H1 (cell line): ENCODE results near the gene RERE. TPM values are rescaled to one million over a fixed set of nuclear protein-coding genes. Genes with fewer than 3 reads are reported as not detected.
A peak's percentile ranks its signal among the peaks of the same experiment; 100 is the strongest.

Source experiments
- CTCF ChIA-PET: fragments of 300-600 bp; sonication (Branson Sonifier 250); formaldehyde crosslinking; loops from one replicate; lab custom pipeline; 2021; ENCODE audit not compliant: partially characterized antibody; lab: Charles Lee
- POLR2A ChIA-PET: fragments of 300-600 bp; sonication (Branson Sonifier 250); formaldehyde crosslinking; loops from one replicate; lab custom pipeline; 2021; ENCODE audit warnings: inconsistent platforms; ENCODE audit not compliant: partially characterized antibody; lab: Charles Lee
- DNase-seq, 2 experiments: peaks; one replicate each; pipeline versions ENCODE4 v3.0.0 to v3.0.0-alpha.2; 2010 to 2022; ENCODE audit warnings: low spot score in 2 of 2, low read depth in 1 of 2, mixed read lengths in 1 of 2
- FAIRE-seq: peaks from 2 replicates; lab custom pipeline; 2011; peaks lifted over from hg19 to GRCh38; lab: Jason Lieb, UNC
- H2AFZ ChIP-seq: 2 replicates; pipeline ENCODE4 v1.8.1; 2012; ENCODE audit warnings: low read length, inconsistent platforms
- H2AK5ac ChIP-seq: 2 replicates; pipeline ENCODE4 v1.6.1; 2013; ENCODE audit warnings: low read depth, low read length
- H2BK120ac ChIP-seq: replicated peaks from 2 replicates; pipeline ENCODE3; 2013; ENCODE audit warnings: low read depth, low read length, inconsistent platforms
- H2BK12ac ChIP-seq: 2 replicates; pipeline ENCODE4 v1.6.1; 2013; ENCODE audit warnings: low read depth, low read length
- H2BK15ac ChIP-seq: 2 replicates; pipeline ENCODE4 v1.6.1; 2013; ENCODE audit warnings: low read length
- H2BK20ac ChIP-seq: 2 replicates; pipeline ENCODE4 v1.6.1; 2013; ENCODE audit warnings: low read length
- H2BK5ac ChIP-seq: 2 replicates; pipeline ENCODE4 v1.6.1; 2013; ENCODE audit warnings: low read depth, low read length
- H3K14ac ChIP-seq: 2 replicates; pipeline ENCODE4 v1.6.1; 2013; ENCODE audit warnings: inconsistent platforms; ENCODE audit not compliant: insufficient read length
- H3K18ac ChIP-seq: 2 replicates; pipeline ENCODE4 v1.6.1; 2013; ENCODE audit warnings: low read length; ENCODE audit errors: extremely low read depth
- H3K23ac ChIP-seq: 2 replicates; pipeline ENCODE4 v1.6.1; 2013; ENCODE audit warnings: inconsistent platforms; ENCODE audit not compliant: insufficient read length
- H3K23me2 ChIP-seq: 2 replicates; pipeline ENCODE4 v1.6.1; 2013; ENCODE audit warnings: low read depth, low read length
- H3K27ac ChIP-seq: 2 replicates; pipeline ENCODE4 v1.6.1; 2011; ENCODE audit warnings: low read depth, low read length, inconsistent platforms
- H3K27me3 ChIP-seq, 4 experiments: replicated peaks in 1 of 4; 1 replicate in 1 of 4; 2 replicates in 3 of 4; pipeline versions ENCODE4 v1.6.1 to v1.8.1; 2011 to 2013; ENCODE audit warnings: low read length in 3 of 4, mild to moderate bottlenecking in 3 of 4, inconsistent platforms in 2 of 4, mixed read lengths in 2 of 4, moderate library complexity in 1 of 4; ENCODE audit not compliant: control insufficient read depth in 3 of 4, insufficient read depth in 3 of 4; ENCODE audit errors: extremely low read depth in 1 of 4
- H3K36me3 ChIP-seq, 4 experiments: 2 replicates each; pipeline versions ENCODE4 v1.6.1 to v1.8.1; 2011 to 2013; ENCODE audit warnings: mild to moderate bottlenecking in 4 of 4, low read length in 3 of 4, moderate library complexity in 2 of 4, control low read depth in 1 of 4, inconsistent platforms in 1 of 4; ENCODE audit not compliant: insufficient read depth in 4 of 4, control insufficient read depth in 2 of 4
- H3K4ac ChIP-seq: replicated peaks from 2 replicates; pipeline ENCODE3; 2013; ENCODE audit warnings: low read length, low read depth, mixed read lengths, inconsistent platforms; ENCODE audit not compliant: insufficient read length
- H3K4me1 ChIP-seq, 4 experiments: replicated peaks in 1 of 4; 1 replicate in 1 of 4; 2 replicates in 3 of 4; pipeline versions ENCODE4 v1.6.1 to v1.8.1; 2011 to 2013; ENCODE audit warnings: low read length in 3 of 4, inconsistent platforms in 2 of 4, mixed read lengths in 1 of 4; ENCODE audit not compliant: insufficient read depth in 4 of 4, control insufficient read depth in 3 of 4
- H3K4me2 ChIP-seq, 2 experiments: 2 replicates each; pipeline versions ENCODE4 v1.6.1 to v1.8.1; 2011 to 2013; ENCODE audit warnings: low read depth in 2 of 2, low read length in 2 of 2, control low read depth in 1 of 2, inconsistent platforms in 1 of 2, mild to moderate bottlenecking in 1 of 2; ENCODE audit not compliant: insufficient read depth in 1 of 2
- H3K4me3 ChIP-seq, 4 experiments: fragments of 200-600, 300-600 bp in 1 of 4; sonication (generic), shearing (Covaris generic), sonication (Bioruptor Twin) in 1 of 4; 2 replicates each; pipeline versions ENCODE4 v1.5.1 to v1.8.1; 2011 to 2016; ENCODE audit warnings: low read length in 4 of 4, low read depth in 3 of 4, control low read depth in 2 of 4, inconsistent platforms in 2 of 4, mild to moderate bottlenecking in 2 of 4, mixed read lengths in 1 of 4, moderate library complexity in 1 of 4; ENCODE audit not compliant: insufficient read depth in 2 of 4; ENCODE audit errors: extremely low read depth in 1 of 4
- H3K56ac ChIP-seq: replicated peaks from 2 replicates; pipeline ENCODE3; 2013; ENCODE audit warnings: low read depth, mild to moderate bottlenecking, mixed read lengths, low read length, inconsistent platforms; ENCODE audit not compliant: insufficient read length
- H3K79me1 ChIP-seq: 2 replicates; pipeline ENCODE4 v1.6.1; 2013; ENCODE audit warnings: low read depth, low read length, control low read depth
- H3K79me2 ChIP-seq, 2 experiments: 2 replicates each; pipeline versions ENCODE4 v1.6.1 to v1.8.1; 2012 to 2013; ENCODE audit warnings: low read length in 2 of 2, mild to moderate bottlenecking in 2 of 2, inconsistent platforms in 1 of 2; ENCODE audit not compliant: insufficient read depth in 2 of 2, control insufficient read depth in 1 of 2
- H3K9ac ChIP-seq, 4 experiments: replicated peaks in 1 of 4; 1 replicate in 1 of 4; 2 replicates in 3 of 4; pipeline versions ENCODE4 v1.6.1 to v1.8.1; 2011 to 2013; ENCODE audit warnings: low read depth in 3 of 4, low read length in 3 of 4, control low read depth in 2 of 4, mild to moderate bottlenecking in 2 of 4, moderate library complexity in 2 of 4, inconsistent platforms in 1 of 4; ENCODE audit errors: extremely low read depth in 1 of 4
- H3K9me3 ChIP-seq, 2 experiments: 2 replicates each; pipeline versions ENCODE4 v1.6.1 to v1.8.1; 2012 to 2013; ENCODE audit warnings: mild to moderate bottlenecking in 2 of 2, moderate library complexity in 2 of 2, control low read depth in 1 of 2, inconsistent platforms in 1 of 2, low read depth in 1 of 2, low read length in 1 of 2, mixed read lengths in 1 of 2; ENCODE audit not compliant: insufficient read depth in 2 of 2
- H4K20me1 ChIP-seq, 2 experiments: replicated peaks in 1 of 2; 2 replicates each; pipeline versions ENCODE3 to v1.8.1; 2011 to 2013; ENCODE audit warnings: inconsistent platforms in 2 of 2, low read length in 2 of 2, mild to moderate bottlenecking in 1 of 2; ENCODE audit not compliant: insufficient read depth in 2 of 2, control insufficient read depth in 1 of 2
- H4K5ac ChIP-seq: 2 replicates; pipeline ENCODE4 v1.6.1; 2013; ENCODE audit warnings: low read length, low read depth, mixed read lengths, inconsistent platforms; ENCODE audit not compliant: insufficient read length
- H4K8ac ChIP-seq: 2 replicates; pipeline ENCODE4 v1.8.0; 2013; ENCODE audit warnings: mild to moderate bottlenecking, moderate library complexity, low read length, inconsistent platforms; ENCODE audit not compliant: insufficient read depth; ENCODE audit errors: extremely low read depth
- H4K91ac ChIP-seq: replicated peaks from 2 replicates; pipeline ENCODE3; 2013; ENCODE audit warnings: low read length, mixed read lengths, inconsistent platforms; ENCODE audit not compliant: insufficient read length
- BCL11A ChIP-seq, 2 experiments: IDR thresholded peaks; one replicate each; pipeline ENCODE4 v1.6.1; 2011; ENCODE audit warnings: low read depth in 2 of 2, low read length in 2 of 2, mild to moderate bottlenecking in 2 of 2
- SIRT6 ChIP-seq: IDR thresholded peaks from one replicate; pipeline ENCODE4 v1.7.1; 2012; ENCODE audit warnings: low read length, inconsistent platforms
- WGBS, 2 experiments: shearing (Covaris generic) in 1 of 2; methylation state at CpG; one replicate each; pipeline versions ENCODE4 v1.1.6 to v1.1.7; 2013 to 2015; ENCODE audit warnings: low lambda C conversion rate in 2 of 2, mixed read lengths in 2 of 2, inconsistent platforms in 1 of 2, low coverage in 1 of 2, missing lambda C conversion rate in 1 of 2; ENCODE audit not compliant: insufficient replicate concordance in 2 of 2, insufficient coverage in 1 of 2, insufficient read length in 1 of 2; ENCODE audit errors: extremely low coverage in 1 of 2, missing lambda C conversion rate in 1 of 2; 5-methylcytosine and 5-hydroxymethylcytosine counted together
- polyA plus RNA-seq, 7 experiments: library from polyadenylated mRNA; depleted of rRNA in 3 of 7; stranded (reverse) in 5 of 7; unstranded in 2 of 7; fragments of >200 nt in 5 of 7; fragments of 200-250 nt in 2 of 7; gene quantifications; 1 replicate in 5 of 7; 2 replicates in 1 of 7; 4 replicates in 1 of 7; pipeline versions ENCODE4 v1.2.1 to v1.2.3, GENCODE V29; 2011 to 2013; ENCODE audit warnings: missing spikeins in 2 of 7, mixed read lengths in 2 of 7
- total RNA-seq: library from RNA; stranded (reverse); fragmentation: NEBNext Ultra II Directional; extraction: Animal tissue kit (Norgen Biotek cat#: 25700); gene quantifications from 2 replicates; pipeline ENCODE4 v1.2.1, GENCODE V29; 2021

RERE gene
- total and polyA plus RNA-seq, 2 of the 8 experiments (the other 6 are each of a cell fraction or from before 2014, with no cell fraction given), result 15.3 to 142 TPM

DNA sequence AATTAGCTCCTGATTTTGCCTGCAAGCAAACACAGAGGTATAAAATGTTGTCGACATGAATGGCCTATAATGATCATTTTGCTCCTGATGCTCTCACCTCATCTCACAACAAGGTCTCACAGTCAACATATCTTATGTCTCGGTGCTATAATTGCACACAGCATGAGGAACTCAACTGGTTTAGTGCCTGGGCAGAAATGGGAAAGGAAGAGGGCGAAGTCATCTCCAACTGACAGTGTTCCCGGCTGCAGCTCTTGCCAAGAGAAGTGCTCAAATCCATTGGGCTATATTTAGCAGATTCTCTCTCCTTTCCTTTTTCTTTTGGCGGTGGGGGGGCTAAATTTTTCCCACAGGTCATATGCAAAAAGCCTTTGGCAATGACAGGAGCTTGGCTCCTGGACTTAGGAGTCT, 446.5 kb downstream of the RERE start:
- H3K79me1 ChIP-seq, result peaks cover 17% of the 10 kb centered on the region
- no peak overlapping the region for H2BK120ac ChIP-seq
- H3K14ac ChIP-seq, result peak overlapping the region; percentile 4
- H3K23me2 ChIP-seq, result no peaks in the 10 kb centered on the region
- H3K18ac ChIP-seq, result no peak overlapping the region; the same call in 1 of the 2 replicates
- no peak overlapping the region for H4K91ac ChIP-seq
- no peak overlapping the region for H2BK20ac ChIP-seq
- ChIA-PET POLR2A (interaction anchor here (0.9 to 1.7 kb wide), 6 partner anchors 19 to 588 kb away, joined by 3 to 5 read pairs (median 4); no protein-coding TSS in a partner anchor), CTCF (interaction anchor here (1.0 to 4.8 kb wide), 16 partner anchors 9 to 299 kb away, joined by 3 to 32 read pairs (median 4); no protein-coding TSS in a partner anchor)
- no peak overlapping the region for H4K5ac ChIP-seq
- H3K79me2 ChIP-seq, result peaks cover 0 to 66% of the 10 kb centered on the region in 2 experiments; a peak in 3 of 4 replicates
- H3K4me1 ChIP-seq, result peaks cover 30 to 46% (median 40%) of the 10 kb centered on the region in 4 experiments
- H4K8ac ChIP-seq, result no peak overlapping the region
- H3K27me3 ChIP-seq, result no peaks in the 10 kb centered on the region
- H2AK5ac ChIP-seq, result no peak overlapping the region
- no peak overlapping the region for H2BK15ac ChIP-seq
- peak overlapping the region; percentile 42 for H3K23ac ChIP-seq
- no peak for FAIRE-seq
- no peak overlapping the region for H3K9ac ChIP-seq
- H3K56ac ChIP-seq, result no peak overlapping the region
- H4K20me1 ChIP-seq, result peaks cover 4 to 10% of the 10 kb centered on the region in 2 experiments
- no peak overlapping the region for H2BK12ac ChIP-seq
- no peak overlapping the region for H2AFZ ChIP-seq
- no peak for DNase-seq
- no peaks in the 10 kb centered on the region for H3K9me3 ChIP-seq
- peaks cover 0 to 3% (median 0%) of the 10 kb centered on the region in 4 experiments; a peak in 1 of 8 replicates for H3K36me3 ChIP-seq
- H3K27ac ChIP-seq, result no peak overlapping the region
- no peak overlapping the region for H3K4me3 ChIP-seq
- 54% methylated on average over 5 of the region's 5 CpGs; no CpG with 5 or more reads in 1 of the 2 experiments for WGBS, 2 experiments
- H3K4me2 ChIP-seq, result peak overlapping the region in 1 of 2 experiments; percentile 10; a peak in 2 of 4 replicates
- H3K4ac ChIP-seq, result no peak overlapping the region
- no peak overlapping the region for H2BK5ac ChIP-seq
- no peak for TF ChIP-seq BCL11A (IDR thresholded peaks at IDR 0.05; ENCODE audit: low read depth in 2 of 2, low read length in 2 of 2)
- TF ChIP-seq SIRT6, result no peak
